GM18499 (cell line): ENCODE data around the gene SEMA6D.

ENCODE experiments used
- ATAC-seq: cut with Tn5 transposase; IDR thresholded peaks from one replicate; pipeline ENCODE4 v1.9.1; 2021; ENCODE audit warnings: moderate number of reproducible peaks; ENCODE audit not compliant: insufficient read depth, unreplicated experiment

Gene SEMA6D

GRCh38 chr15:47819158-47819557 is 101.9 kb downstream of the SEMA6D start:
- no peak for ATAC-seq

- ATAC-seq = no peak
Observed at GRCh38 chr15:47820057-47820746, 102.9 kb downstream of the SEMA6D start.

GRCh38 chr15:47820747-47821319 is 103.5 kb downstream of the SEMA6D start:
- ATAC-seq = no peak

- ATAC-seq = no peak
Observed at GRCh38 chr15:47822048-47822447, 104.7 kb downstream of the SEMA6D start.
